ENCODE results near the gene SAXO2.
"Not testable (repeated sequence)": the region's sequence is repeated elsewhere in the genome, so short reads cannot be mapped to it uniquely, and the experiment has no call there.

GRCh38 chr15:82332711-82333602 is 70.3 kb downstream of the SAXO2 start:
- TF ChIP-seq POLR2AphosphoS5 (IDR thresholded peaks at IDR 0.05; ENCODE audit: low read depth, low read length); SIN3A (conservative IDR thresholded peaks at IDR 0.05 in 1 of 2, IDR thresholded peaks at IDR 0.05 in 1 of 2; ENCODE audit: low read depth in 1 of 2, low read length in 2 of 2); EP300 (IDR thresholded peaks at IDR 0.05; ENCODE audit: borderline replicate concordance in 1 of 2, low read depth in 2 of 2, low read length in 2 of 2): not testable (repeated sequence)
- TF ChIP-seq, protein P1, sequence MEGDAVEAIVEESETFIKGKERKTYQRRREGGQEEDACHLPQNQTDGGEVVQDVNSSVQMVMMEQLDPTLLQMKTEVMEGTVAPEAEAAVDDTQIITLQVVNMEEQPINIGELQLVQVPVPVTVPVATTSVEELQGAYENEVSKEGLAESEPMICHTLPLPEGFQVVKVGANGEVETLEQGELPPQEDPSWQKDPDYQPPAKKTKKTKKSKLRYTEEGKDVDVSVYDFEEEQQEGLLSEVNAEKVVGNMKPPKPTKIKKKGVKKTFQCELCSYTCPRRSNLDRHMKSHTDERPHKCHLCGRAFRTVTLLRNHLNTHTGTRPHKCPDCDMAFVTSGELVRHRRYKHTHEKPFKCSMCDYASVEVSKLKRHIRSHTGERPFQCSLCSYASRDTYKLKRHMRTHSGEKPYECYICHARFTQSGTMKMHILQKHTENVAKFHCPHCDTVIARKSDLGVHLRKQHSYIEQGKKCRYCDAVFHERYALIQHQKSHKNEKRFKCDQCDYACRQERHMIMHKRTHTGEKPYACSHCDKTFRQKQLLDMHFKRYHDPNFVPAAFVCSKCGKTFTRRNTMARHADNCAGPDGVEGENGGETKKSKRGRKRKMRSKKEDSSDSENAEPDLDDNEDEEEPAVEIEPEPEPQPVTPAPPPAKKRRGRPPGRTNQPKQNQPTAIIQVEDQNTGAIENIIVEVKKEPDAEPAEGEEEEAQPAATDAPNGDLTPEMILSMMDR (IDR thresholded peaks at IDR 0.05; ENCODE audit: control extremely low read depth in 1 of 3, insufficient read depth in 1 of 3, low read depth in 1 of 3, low read length in 3 of 3): not testable (repeated sequence)
